Esophagus muscularis mucosa (tissue), 4 donors: ENCODE data around the gene TRIB2.

Source experiments
- EP300 ChIP-seq: sonication (generic); formaldehyde crosslinking; IDR thresholded peaks from one replicate; pipeline ENCODE4 v1.6.1; 2017; ENCODE audit warnings: antibody characterized with exemption
- POLR2AphosphoS5 ChIP-seq, 2 donors: sonication (generic); formaldehyde crosslinking; IDR thresholded peaks; one replicate each; pipeline ENCODE4 v1.6.1; 2017; ENCODE audit warnings: antibody characterized with exemption in 2 of 2
- TF ChIP-seq, protein P1 (sequence below), 3 experiments: fragments of 200-600 bp in 2 of 3; fragments of 450-650 bp in 1 of 3; sonication (generic) in 2 of 3; IDR thresholded peaks; one replicate each; pipeline ENCODE4 v1.5.1; 2017 to 2019; ENCODE audit warnings: antibody characterized with exemption in 3 of 3, mild to moderate bottlenecking in 2 of 3, moderate library complexity in 1 of 3

DNA sequence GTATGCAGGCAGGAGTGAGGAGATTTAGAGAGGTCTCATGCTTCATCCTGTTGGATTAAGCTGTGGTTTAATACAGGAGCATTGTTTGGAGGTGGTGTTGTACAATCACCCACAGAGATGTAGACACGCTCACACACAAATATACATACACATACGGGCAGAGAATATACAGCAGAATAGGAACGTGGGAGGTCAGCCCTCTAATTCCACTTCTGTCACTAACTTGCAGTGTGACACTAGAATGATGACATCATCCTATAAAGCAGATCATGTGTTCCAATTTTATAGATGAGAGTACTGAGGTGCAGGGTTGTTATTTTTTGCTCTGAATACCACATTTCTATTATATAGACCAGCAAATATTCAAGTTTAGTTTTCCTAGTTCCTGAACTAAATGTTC lies 54.4 kb downstream of the TRIB2 start:
- TF ChIP-seq, protein P1, sequence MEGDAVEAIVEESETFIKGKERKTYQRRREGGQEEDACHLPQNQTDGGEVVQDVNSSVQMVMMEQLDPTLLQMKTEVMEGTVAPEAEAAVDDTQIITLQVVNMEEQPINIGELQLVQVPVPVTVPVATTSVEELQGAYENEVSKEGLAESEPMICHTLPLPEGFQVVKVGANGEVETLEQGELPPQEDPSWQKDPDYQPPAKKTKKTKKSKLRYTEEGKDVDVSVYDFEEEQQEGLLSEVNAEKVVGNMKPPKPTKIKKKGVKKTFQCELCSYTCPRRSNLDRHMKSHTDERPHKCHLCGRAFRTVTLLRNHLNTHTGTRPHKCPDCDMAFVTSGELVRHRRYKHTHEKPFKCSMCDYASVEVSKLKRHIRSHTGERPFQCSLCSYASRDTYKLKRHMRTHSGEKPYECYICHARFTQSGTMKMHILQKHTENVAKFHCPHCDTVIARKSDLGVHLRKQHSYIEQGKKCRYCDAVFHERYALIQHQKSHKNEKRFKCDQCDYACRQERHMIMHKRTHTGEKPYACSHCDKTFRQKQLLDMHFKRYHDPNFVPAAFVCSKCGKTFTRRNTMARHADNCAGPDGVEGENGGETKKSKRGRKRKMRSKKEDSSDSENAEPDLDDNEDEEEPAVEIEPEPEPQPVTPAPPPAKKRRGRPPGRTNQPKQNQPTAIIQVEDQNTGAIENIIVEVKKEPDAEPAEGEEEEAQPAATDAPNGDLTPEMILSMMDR (IDR thresholded peaks at IDR 0.05) = no peak
- TF ChIP-seq POLR2AphosphoS5 (IDR thresholded peaks at IDR 0.05) (no peak), EP300 (no peak)
